SK-N-SH (cell line): Measurements from ENCODE around the gene ABHD6. TPM values are rescaled to one million over a fixed set of nuclear protein-coding genes. Genes with fewer than 3 reads are reported as not detected.

Source experiments
- CTCF ChIA-PET: fragments of 300-600, 350-600 bp; formaldehyde crosslinking; extraction: SDS; loops from one replicate; lab custom pipeline; 2021; lab: Yijun Ruan, JAX
- POLR2A ChIA-PET: fragments of 350-600 bp; sonication (Branson Sonifier 250); formaldehyde crosslinking; extraction: SDS; loops from one replicate; lab custom pipeline; 2020; ENCODE audit warnings: antibody characterized with exemption, inconsistent platforms; lab: Yijun Ruan, JAX
- DNase-seq: peaks from one replicate; pipeline ENCODE4 v3.0.0; 2012
- H2AFZ ChIP-seq: fragments of 200-600 bp; sonication (generic); 2 replicates; pipeline ENCODE4 v1.8.1; 2016; ENCODE audit warnings: antibody characterized with exemption, mild to moderate bottlenecking, low read depth
- H3F3A ChIP-seq: fragments of 200-600 bp; sonication (generic); replicated peaks from 2 replicates; pipeline ENCODE3; 2016; ENCODE audit warnings: antibody characterized with exemption, mild to moderate bottlenecking; ENCODE audit not compliant: insufficient read depth
- H3K27ac ChIP-seq, 2 experiments: fragments of 200-500 bp in 1 of 2; fragments of 200-600 bp in 1 of 2; sonication (Bioruptor generic) in 1 of 2; sonication (generic), shearing (Covaris generic) in 1 of 2; 2 replicates each; pipeline versions ENCODE4 v1.5.1 to v1.6.1; 2014 to 2016; ENCODE audit warnings: low read depth in 2 of 2, inconsistent platforms in 1 of 2, low read length in 1 of 2, mild to moderate bottlenecking in 1 of 2, mixed read lengths in 1 of 2
- H3K27me3 ChIP-seq: fragments of 200-600 bp; sonication (generic), shearing (Covaris generic); 2 replicates; pipeline ENCODE4 v1.6.1; 2016; ENCODE audit warnings: mixed run types; ENCODE audit not compliant: insufficient read depth
- H3K36me3 ChIP-seq, 2 experiments: fragments of 200-500 bp in 1 of 2; fragments of 200-600 bp in 1 of 2; sonication (Bioruptor generic) in 1 of 2; sonication (generic) in 1 of 2; replicated peaks in 1 of 2; 2 replicates each; pipeline versions ENCODE3 to v1.5.1; 2014 to 2016; ENCODE audit warnings: low read length in 1 of 2, mild to moderate bottlenecking in 1 of 2; ENCODE audit not compliant: insufficient read depth in 2 of 2, control insufficient read depth in 1 of 2
- H3K4me1 ChIP-seq, 2 experiments: fragments of 200-500 bp in 1 of 2; fragments of 200-600 bp in 1 of 2; sonication (Bioruptor generic) in 1 of 2; sonication (generic), shearing (Covaris generic) in 1 of 2; 2 replicates each; pipeline versions ENCODE4 v1.5.1 to v1.6.1; 2014 to 2016; ENCODE audit warnings: low read depth in 1 of 2, low read length in 1 of 2, mixed run types in 1 of 2; ENCODE audit not compliant: insufficient read depth in 2 of 2, control insufficient read depth in 1 of 2
- H3K4me2 ChIP-seq: fragments of 200-600 bp; sonication (generic), shearing (Covaris generic); 2 replicates; pipeline ENCODE4 v1.6.1; 2017; ENCODE audit warnings: mixed run types
- H3K4me3 ChIP-seq, 2 experiments: fragments of 200-500 bp in 1 of 2; fragments of 200-600 bp in 1 of 2; sonication (Bioruptor generic) in 1 of 2; sonication (generic), shearing (Covaris generic) in 1 of 2; 2 replicates each; pipeline versions ENCODE4 v1.5.1 to v1.8.1; 2014 to 2016; ENCODE audit warnings: low read depth in 2 of 2, inconsistent platforms in 1 of 2, low read length in 1 of 2, mild to moderate bottlenecking in 1 of 2, mixed read lengths in 1 of 2, moderate library complexity in 1 of 2
- H3K79me2 ChIP-seq: fragments of 200-600 bp; sonication (generic); 2 replicates; pipeline ENCODE4 v1.8.1; 2017; ENCODE audit warnings: mild to moderate bottlenecking; ENCODE audit not compliant: insufficient read depth
- H3K9ac ChIP-seq: fragments of 200-600 bp; sonication (generic); 2 replicates; pipeline ENCODE4 v1.6.1; 2017; ENCODE audit warnings: mixed run types
- H3K9me2 ChIP-seq: fragments of 200-600 bp; sonication (generic); 2 replicates; pipeline ENCODE4 v1.6.1; 2017; ENCODE audit warnings: mixed run types
- H3K9me3 ChIP-seq: fragments of 200-600 bp; sonication (generic); 2 replicates; pipeline ENCODE4 v1.6.1; 2017; ENCODE audit warnings: mixed run types, mild to moderate bottlenecking, moderate library complexity
- H4K20me1 ChIP-seq: fragments of 200-600 bp; sonication (generic); 2 replicates; pipeline ENCODE4 v1.6.1; 2017; ENCODE audit warnings: mild to moderate bottlenecking, mixed run types; ENCODE audit not compliant: insufficient read depth
- CTCF ChIP-seq: fragments of 200-600 bp; sonication (generic); IDR thresholded peaks from 2 replicates; pipeline ENCODE4 v1.6.1; 2017; ENCODE audit warnings: antibody characterized with exemption, mild to moderate bottlenecking, moderate library complexity
- ELF1 ChIP-seq: IDR thresholded peaks from 2 replicates; pipeline ENCODE4 v1.4.0; 2012
- EZH2phosphoT487 ChIP-seq: fragments of 200-600 bp; sonication (generic); IDR thresholded peaks from 2 replicates; pipeline ENCODE4 v1.6.1; 2017; ENCODE audit warnings: low read depth, mixed run types, mild to moderate bottlenecking, antibody characterized with exemption, moderate library complexity, borderline replicate concordance
- FOSL2 ChIP-seq: IDR thresholded peaks from 2 replicates; pipeline ENCODE4 v1.4.0; 2012; ENCODE audit warnings: low read depth, mild to moderate bottlenecking, moderate library complexity, borderline replicate concordance
- GABPA ChIP-seq: IDR thresholded peaks from 2 replicates; pipeline ENCODE4 v1.4.0; 2012; ENCODE audit warnings: low read depth, mild to moderate bottlenecking
- MAX ChIP-seq: IDR thresholded peaks from 2 replicates; pipeline ENCODE4 v1.4.0; 2012; ENCODE audit warnings: low read depth
- MXI1 ChIP-seq: IDR thresholded peaks from 2 replicates; pipeline ENCODE4 v1.6.1; 2012; ENCODE audit warnings: mild to moderate bottlenecking, low read depth, low read length, improper control_type of control experiment
- NFIC ChIP-seq: IDR thresholded peaks from 2 replicates; pipeline ENCODE4 v1.4.0; 2012; ENCODE audit warnings: borderline replicate concordance
- NRF1 ChIP-seq: IDR thresholded peaks from 2 replicates; pipeline ENCODE4 v1.6.1; 2012; ENCODE audit warnings: low read depth, mild to moderate bottlenecking, low read length
- PBX3 ChIP-seq: IDR thresholded peaks from 2 replicates; pipeline ENCODE4; 2012
- RAD21 ChIP-seq: IDR thresholded peaks from 2 replicates; pipeline ENCODE4 v1.6.1; 2012; ENCODE audit warnings: mild to moderate bottlenecking, low read length
- RCOR1 ChIP-seq: fragments of 150-350 bp; IDR thresholded peaks from 2 replicates; pipeline ENCODE4 v1.6.1; 2017; ENCODE audit warnings: antibody characterized with exemption, low read length
- REST ChIP-seq: IDR thresholded peaks from 2 replicates; pipeline ENCODE4 v1.6.1; 2012; ENCODE audit warnings: mild to moderate bottlenecking, low read depth, low read length, moderate library complexity
- RFX5 ChIP-seq: IDR thresholded peaks from 2 replicates; pipeline ENCODE4 v1.6.1; 2012; ENCODE audit warnings: mild to moderate bottlenecking, improper control_type of control experiment, low read length
- RXRA ChIP-seq: IDR thresholded peaks from 2 replicates; pipeline ENCODE4 v1.4.0; 2012; ENCODE audit warnings: low read depth, mild to moderate bottlenecking, borderline replicate concordance
- SMC3 ChIP-seq: IDR thresholded peaks from 2 replicates; pipeline ENCODE4 v1.6.1; 2012; ENCODE audit warnings: low read depth, low read length, improper control_type of control experiment
- TAF1 ChIP-seq: IDR thresholded peaks from 2 replicates; pipeline ENCODE4 v1.6.1; 2012; ENCODE audit warnings: low read depth, mild to moderate bottlenecking, low read length, moderate library complexity, borderline replicate concordance
- WGBS: methylation state at CpG from one replicate; pipeline ENCODE4 v1.1.6; 2017; ENCODE audit warnings: low lambda C conversion rate; 5-methylcytosine and 5-hydroxymethylcytosine counted together
- polyA plus RNA-seq, 3 experiments: library from polyadenylated mRNA; depleted of rRNA; stranded (reverse); fragments of >200 nt; gene quantifications; 2 replicates each; pipeline ENCODE4 v1.2.3, GENCODE V29; 2012

The ABHD6 gene
- polyA plus RNA-seq, 1 of the 3 experiments (the other 2 are of a cell fraction), result 10.7 TPM

GRCh38 chr3:58217209-58217811 is 20.3 kb upstream of the ABHD6 start:
- Histone ChIP-seq H3K79me2 (no peaks in the 10 kb centered on the region), H3K9ac (no peak overlapping the region), H2AFZ (peak overlapping the region; percentile 38; the same call in 1 of the 2 replicates), H3K9me3 (no peaks in the 10 kb centered on the region), H4K20me1 (no peaks in the 10 kb centered on the region), H3K36me3 (no peaks in the 10 kb centered on the region), H3K4me2 (peak overlapping the region; percentile 17; the same call in 1 of the 2 replicates), H3K4me1 (peaks cover 0 to 5% of the 10 kb centered on the region in 2 experiments; a peak in 1 of 4 replicates), H3K4me3 (peak overlapping the region; percentile 6 to 34; a peak in 2 of 4 replicates), H3K27me3 (peaks cover 12% of the 10 kb centered on the region; the same call in 1 of the 2 replicates), H3K27ac (no peak overlapping the region; a peak in 1 of 4 replicates), H3F3A (no peaks in the 10 kb centered on the region), H3K9me2 (no peaks in the 10 kb centered on the region)
- 24% methylated on average over 15 of the region's 15 CpGs for WGBS
- TF ChIP-seq ELF1 (no peak), RAD21 (peak; percentile 68), RCOR1 (no peak), TAF1 (no peak), MAX (peak; percentile 68; the same call in 1 of the 2 replicates), CTCF (peak; percentile 82), EZH2phosphoT487 (no peak), SMC3 (peak; percentile 79), RXRA (no peak), NRF1 (no peak), FOSL2 (no peak), NFIC (no peak), MXI1 (peak; percentile 93)
- ChIA-PET CTCF (interaction anchor here (0.6 to 4.7 kb wide), 37 partner anchors 9 to 247 kb away, joined by 3 to 65 read pairs (median 6); partner anchors contain the start of genes ABHD6 and FLNB), POLR2A (interaction anchor here (1.2 kb wide), 1 partner anchor 89 kb away, joined by 3 read pairs; the partner anchor contains the start of genes HTD2 and RPP14)
- peak; percentile 72 for DNase-seq

- no peak for DNase-seq
- Histone ChIP-seq H3K79me2 (no peaks in the 10 kb centered on the region), H2AFZ (no peak overlapping the region), H3K9me3 (no peaks in the 10 kb centered on the region), H3F3A (no peaks in the 10 kb centered on the region), H3K4me2 (no peak overlapping the region), H3K27me3 (peaks cover 6% of the 10 kb centered on the region; the same call in 1 of the 2 replicates), H3K27ac (no peak overlapping the region), H3K36me3 (no peaks in the 10 kb centered on the region), H3K4me1 (peaks cover 0 to 5% of the 10 kb centered on the region in 2 experiments; a peak in 1 of 4 replicates), H3K9me2 (no peaks in the 10 kb centered on the region), H3K9ac (no peak overlapping the region), H4K20me1 (no peaks in the 10 kb centered on the region), H3K4me3 (no peak overlapping the region)
- 83% methylated on average over 1 of the region's 1 CpG for WGBS
- ChIA-PET CTCF (interaction anchor here (0.7 to 4.7 kb wide), 10 partner anchors 8 to 247 kb away, joined by 3 to 65 read pairs (median 4); no protein-coding TSS in a partner anchor), POLR2A (no interaction called here)
- TF ChIP-seq NFIC (no peak), REST (no peak), PBX3 (no peak), GABPA (no peak), EZH2phosphoT487 (no peak), RFX5 (no peak), MAX (no peak)
These were observed 18.7 kb upstream of the ABHD6 start for GRCh38 chr3:58218904-58219303.
